GM21737 (cell line): ENCODE measurements around the gene ANKRD10.

Source experiments
- ATAC-seq: cut with Tn5 transposase; IDR thresholded peaks from one replicate; pipeline ENCODE4 v1.9.1; 2021; ENCODE audit warnings: mild to moderate bottlenecking, moderate library complexity; ENCODE audit not compliant: unreplicated experiment

Gene ANKRD10

DNA sequence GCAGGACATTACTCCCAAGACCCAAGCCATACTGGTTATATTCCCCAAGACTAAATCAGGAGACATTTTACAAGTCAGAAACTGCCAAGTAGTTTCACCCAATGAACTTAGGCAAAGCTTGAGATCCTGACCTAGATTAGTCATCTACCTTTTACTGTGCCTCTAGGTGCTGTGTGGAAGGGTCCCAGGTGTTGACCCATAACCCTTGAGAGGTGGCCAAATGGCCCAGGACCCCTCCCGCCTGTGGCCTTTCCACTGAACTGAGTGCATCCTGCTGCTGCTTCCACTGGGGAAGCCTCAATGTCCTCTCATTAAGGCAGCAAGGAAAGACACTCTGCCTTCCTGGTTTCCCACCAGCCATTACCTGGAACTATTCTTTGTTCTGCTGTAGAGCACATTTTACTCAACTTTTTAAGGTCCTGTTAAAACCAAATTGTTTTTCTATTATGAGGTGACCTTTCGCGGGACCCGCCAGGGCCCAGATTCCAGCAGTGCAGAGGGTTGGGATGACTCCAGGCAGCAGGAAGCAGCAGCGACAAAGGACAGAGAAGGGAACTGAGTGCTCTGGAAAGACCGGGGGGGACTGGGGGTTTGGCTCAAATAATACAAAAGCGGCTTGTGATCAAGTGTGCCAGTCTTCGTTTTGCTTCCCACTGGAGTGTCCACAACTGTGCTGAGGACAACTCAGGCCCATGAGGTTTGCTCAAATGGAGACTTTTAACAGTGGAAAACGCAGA, 27.1 kb downstream of the ANKRD10 start:
- no peak for ATAC-seq

- ATAC-seq = no peak
Measured at GRCh38 chr13:110886870-110887596, 27.8 kb downstream of the ANKRD10 start.

DNA sequence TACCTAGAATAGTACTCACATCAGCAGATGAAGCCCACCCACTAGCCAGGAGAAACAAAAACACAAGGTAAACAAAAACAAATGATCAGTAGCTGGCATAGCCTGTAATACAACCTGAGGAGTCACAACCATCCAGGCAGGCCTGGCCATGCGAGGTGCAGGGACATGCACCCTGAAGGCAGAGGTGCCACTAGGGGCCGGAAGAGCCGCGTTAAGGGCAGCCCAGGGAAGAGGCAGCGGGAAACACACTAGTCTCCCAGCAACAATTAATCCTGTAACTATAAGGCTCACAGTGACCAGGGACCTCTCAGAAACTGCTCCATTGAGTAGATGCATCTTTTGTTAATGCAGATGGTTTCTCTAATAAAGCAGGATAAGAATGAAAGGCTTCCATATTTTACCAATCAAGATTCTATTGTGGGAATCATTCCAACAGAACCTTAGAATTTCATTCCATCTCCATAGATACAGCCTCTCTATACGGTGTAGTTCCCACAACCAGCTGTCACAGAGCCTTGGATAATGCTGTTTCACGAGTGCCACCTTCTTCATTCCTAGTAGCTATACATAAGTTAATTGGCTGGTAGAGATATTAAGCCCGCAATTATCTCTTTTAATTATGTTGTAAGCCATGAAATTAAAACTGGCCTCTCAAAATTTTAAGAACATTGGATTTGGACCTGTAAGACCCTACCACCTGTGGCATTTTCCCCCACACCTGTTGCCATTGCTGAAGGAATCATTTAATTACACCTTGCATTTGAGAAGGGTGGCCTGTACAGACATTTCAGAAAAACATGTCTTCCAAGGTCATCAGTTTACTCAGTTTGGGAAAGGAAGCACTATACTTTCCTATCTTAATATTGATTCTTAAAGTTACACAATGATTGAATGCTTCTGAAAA, 28.7 kb downstream of the ANKRD10 start:
- no peak for ATAC-seq

- no peak for ATAC-seq
Measured at GRCh38 chr13:110885516-110885915, 29.4 kb downstream of the ANKRD10 start.

DNA sequence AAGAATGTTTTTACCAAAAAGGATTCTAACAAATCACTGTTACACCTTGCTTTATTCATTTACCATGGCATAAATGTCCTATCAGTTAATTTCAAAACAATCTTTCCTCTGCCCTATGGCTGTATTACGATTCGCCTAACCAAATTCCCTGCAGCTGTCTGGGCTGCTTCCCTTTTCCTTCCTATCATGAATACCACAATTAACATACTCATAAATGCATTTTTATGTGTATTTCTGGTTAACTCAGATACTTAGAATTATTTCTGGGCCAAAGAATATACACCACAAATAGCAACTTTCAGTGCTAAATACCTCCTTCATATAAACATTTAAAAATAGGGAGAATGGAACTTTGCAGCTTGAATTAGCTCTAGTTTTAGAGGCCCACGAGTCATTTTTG, 30.4 kb downstream of the ANKRD10 start:
- ATAC-seq = no peak

DNA sequence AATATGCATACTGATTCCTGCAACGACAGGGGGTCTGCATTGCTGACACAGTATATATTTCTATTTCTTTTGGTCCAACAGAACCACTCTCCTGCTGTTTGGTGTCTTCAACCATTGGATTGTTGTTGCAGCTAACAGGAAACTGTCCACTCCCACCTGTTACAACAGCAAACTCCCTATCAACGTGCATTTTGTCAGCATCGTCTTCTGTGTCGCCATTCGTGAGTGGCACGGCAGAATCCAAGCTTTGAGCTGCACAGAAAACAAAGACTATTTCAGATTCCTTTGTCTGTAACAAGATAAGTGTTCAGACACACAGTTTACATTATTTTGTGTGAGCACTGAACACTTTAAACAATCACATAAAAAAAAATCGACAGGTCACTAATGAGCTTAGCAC, 31.3 kb downstream of the ANKRD10 start:
- ATAC-seq = no peak

DNA sequence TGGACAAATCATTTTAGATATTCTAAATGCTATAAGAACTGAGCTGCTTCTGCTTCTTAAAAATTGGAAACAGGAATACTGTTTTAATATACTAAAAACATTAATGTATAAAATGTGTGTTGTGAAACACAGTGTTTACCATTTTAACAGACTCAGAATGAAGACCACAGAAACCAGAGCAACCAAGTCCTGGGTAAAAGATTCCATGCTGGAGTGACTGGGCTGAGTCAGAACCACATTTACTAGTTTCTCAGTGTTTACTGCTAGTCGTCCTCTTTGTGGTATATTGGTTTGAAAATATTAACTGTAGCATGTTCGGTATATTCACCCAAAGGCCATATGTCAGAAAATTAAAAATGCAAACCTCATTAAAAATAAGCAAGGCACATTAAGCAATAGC, 31.9 kb downstream of the ANKRD10 start:
- ATAC-seq = no peak

GRCh38 chr13:110881839-110882627, 32.8 kb downstream of the ANKRD10 start:
- no peak for ATAC-seq

- no peak for ATAC-seq
Measured at GRCh38 chr13:110880627-110881026, 34.2 kb downstream of the ANKRD10 start.

- no peak for ATAC-seq
Measured at GRCh38 chr13:110879482-110879881, 35.4 kb downstream of the ANKRD10 start.

- ATAC-seq = no peak
Measured at GRCh38 chr13:110877737-110878258, 37.1 kb downstream of the ANKRD10 start.

- no peak for ATAC-seq
Measured at GRCh38 chr13:110876609-110877008, 38.3 kb downstream of the ANKRD10 start.

DNA sequence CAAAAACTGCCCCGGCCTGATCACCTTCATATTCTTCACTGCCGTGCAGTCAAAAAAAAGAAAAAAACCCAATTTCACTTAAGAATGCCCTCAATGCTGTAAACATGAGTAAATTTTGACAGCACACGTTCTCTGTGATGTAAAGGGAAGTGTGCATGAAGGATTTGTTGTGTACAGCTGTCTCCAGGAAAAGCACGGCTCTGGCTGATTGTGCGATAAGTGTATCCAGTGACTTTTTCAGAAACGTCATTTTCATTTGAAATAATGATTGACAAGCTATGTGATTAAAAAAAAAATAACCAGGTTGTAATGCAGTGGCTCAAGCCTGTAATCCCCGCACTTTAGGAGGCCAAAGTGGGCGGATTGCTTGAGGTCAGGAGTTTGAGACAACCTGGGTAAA, 39.6 kb downstream of the ANKRD10 start:
- no peak for ATAC-seq

DNA sequence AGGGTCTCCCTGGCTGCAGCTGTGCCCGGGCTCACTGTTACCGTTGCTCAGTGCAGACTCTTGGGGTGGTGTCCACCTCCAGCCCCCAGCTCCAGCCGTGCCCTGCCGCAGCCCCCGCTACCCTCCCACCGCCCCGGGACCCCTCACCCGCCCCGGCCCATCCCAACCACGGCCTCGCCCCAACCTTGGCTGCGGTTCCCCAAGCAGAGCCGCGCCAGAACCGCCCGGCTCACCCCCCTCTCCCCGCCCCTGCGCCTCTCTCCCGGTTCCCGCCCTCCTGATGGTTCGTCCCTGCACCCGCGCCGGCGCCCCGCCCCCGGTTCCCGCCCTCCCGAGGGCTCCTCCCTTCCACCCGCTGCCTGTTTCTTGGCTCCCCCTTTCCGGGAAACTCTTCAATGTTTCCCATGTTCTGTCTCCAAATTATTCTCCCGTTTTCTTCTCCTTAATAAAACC, 40.3 kb downstream of the ANKRD10 start:
- peak; percentile 50 for ATAC-seq

DNA sequence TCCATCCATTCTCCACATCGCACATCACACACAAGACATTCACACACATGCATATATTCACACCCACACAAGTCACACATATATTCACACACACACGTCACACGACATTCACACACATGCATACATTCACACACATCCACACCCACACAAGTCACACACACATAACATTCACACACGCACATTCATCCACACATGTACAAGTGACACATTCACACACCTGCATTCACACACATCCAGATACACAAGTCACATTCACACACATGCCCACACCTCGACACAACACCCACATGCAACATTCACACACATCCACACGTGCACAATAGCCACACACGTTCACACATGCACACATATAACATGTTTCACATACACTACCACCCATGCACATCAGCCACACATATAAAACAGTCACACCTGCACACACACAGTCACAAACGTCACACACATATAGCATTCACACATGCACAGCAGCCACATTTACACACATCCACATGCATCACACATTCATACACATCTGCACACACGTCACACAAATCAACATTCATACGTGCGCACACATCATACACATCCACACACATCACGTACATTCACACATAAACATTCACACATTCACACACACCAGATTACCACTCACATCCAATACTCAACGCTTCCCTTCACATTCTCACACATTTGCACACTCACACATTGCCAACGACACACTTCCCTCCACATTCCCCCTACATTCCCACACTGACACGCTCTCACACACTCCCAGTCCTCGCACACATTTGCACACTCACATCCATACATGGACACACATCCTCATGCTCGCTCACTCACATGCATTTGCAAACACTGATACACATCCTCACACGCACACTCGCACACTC, 41.0 kb downstream of the ANKRD10 start:
- no peak for ATAC-seq

DNA sequence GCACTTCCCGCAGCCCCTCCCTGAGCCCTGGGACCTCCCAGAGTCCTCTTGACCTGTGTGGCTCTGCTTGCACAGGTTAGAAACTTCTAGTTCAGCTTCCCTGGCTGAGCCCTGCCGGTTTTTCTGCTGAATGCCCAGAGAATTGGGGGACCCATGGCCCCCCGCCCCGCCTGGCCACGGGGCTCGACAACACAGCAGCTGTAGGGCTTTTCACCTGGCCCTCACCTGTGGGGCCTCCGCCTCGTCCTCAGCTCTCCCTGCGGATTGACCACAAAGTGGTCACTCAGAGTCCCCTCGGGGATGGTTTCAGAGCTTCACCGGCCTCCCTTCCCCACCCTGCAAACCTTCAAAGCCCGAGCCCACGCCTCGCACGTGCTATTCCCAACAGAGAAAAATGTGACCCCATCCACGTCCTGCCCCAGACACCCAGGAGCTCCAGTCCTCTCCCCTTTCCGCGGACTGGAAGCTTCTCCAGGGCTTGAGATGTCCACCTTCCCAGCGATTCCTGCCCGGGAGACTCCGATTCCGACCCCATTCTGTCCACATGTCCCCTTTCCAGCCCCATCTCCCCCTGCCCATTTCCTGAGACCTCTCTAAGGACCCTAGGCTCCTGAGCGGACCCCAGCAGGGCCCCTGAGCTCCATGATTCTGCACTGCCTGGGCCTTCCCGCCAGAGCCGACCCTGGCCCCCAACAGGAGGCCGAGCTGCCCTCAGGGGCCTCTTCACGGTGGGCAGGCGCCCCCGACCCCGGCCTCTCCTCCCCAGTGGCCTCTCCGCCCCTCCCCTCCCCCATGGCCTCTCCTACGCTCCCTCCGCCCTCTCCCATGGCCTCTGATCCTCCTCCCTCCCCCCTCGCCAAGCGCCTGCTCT, 41.9 kb downstream of the ANKRD10 start:
- ATAC-seq = no peak

GRCh38 chr13:110872034-110872767, 42.7 kb downstream of the ANKRD10 start:
- no peak for ATAC-seq
